Fibroblast of mammary gland (primary cell): ENCODE results near the gene SYCE1.
A peak's percentile ranks its signal among the peaks of the same experiment; 100 is the strongest.

Experiments used
- DNase-seq: peaks from one replicate; pipeline ENCODE4 v3.0.0-alpha.2; 2010; ENCODE audit warnings: low read depth
- H3K4me3 ChIP-seq: 2 replicates; pipeline ENCODE4 v1.5.1; 2011; ENCODE audit warnings: low read depth, mild to moderate bottlenecking, low read length, moderate library complexity; ENCODE audit not compliant: control insufficient read depth
- TF ChIP-seq, protein P1 (sequence below): conservative IDR thresholded peaks from 2 replicates; pipeline ENCODE4 v1.5.1; 2011; ENCODE audit warnings: low read depth, low read length, inconsistent platforms; ENCODE audit not compliant: control insufficient read depth, insufficient read depth

Gene SYCE1

DNA sequence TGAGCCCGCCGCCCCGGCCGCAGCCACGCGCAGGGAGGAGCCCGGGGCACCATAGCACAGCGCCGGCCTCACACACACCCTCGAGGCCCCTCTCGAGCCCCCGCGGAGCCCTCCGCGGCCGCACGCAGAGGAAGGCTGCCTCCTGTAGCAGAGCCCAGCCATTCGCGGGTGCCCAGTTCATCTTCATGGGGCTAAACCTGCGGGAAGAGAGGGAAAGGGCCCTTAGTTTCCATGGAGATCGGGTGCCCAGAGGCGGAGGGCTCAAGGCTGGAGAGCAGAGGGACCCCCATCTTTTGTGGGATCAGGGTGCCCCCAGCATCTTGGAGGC lies 2.9 kb upstream of the SYCE1 start:
- TF ChIP-seq, protein P1, sequence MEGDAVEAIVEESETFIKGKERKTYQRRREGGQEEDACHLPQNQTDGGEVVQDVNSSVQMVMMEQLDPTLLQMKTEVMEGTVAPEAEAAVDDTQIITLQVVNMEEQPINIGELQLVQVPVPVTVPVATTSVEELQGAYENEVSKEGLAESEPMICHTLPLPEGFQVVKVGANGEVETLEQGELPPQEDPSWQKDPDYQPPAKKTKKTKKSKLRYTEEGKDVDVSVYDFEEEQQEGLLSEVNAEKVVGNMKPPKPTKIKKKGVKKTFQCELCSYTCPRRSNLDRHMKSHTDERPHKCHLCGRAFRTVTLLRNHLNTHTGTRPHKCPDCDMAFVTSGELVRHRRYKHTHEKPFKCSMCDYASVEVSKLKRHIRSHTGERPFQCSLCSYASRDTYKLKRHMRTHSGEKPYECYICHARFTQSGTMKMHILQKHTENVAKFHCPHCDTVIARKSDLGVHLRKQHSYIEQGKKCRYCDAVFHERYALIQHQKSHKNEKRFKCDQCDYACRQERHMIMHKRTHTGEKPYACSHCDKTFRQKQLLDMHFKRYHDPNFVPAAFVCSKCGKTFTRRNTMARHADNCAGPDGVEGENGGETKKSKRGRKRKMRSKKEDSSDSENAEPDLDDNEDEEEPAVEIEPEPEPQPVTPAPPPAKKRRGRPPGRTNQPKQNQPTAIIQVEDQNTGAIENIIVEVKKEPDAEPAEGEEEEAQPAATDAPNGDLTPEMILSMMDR, result no peak
- no peak for DNase-seq
- no peak overlapping the region for H3K4me3 ChIP-seq

- no peak overlapping the region for H3K4me3 ChIP-seq
- DNase-seq, result no peak
- TF ChIP-seq, protein P1, result no peak
These were observed 2.4 kb upstream of the SYCE1 start for GRCh38 chr10:133567609-133568286.

GRCh38 chr10:133567119-133567518 lies 1.7 kb upstream of the SYCE1 start:
- DNase-seq, result no peak
- no peak overlapping the region for H3K4me3 ChIP-seq
- TF ChIP-seq, protein P1, result no peak

- TF ChIP-seq, protein P1, result no peak
- DNase-seq, result no peak
- peak overlapping the region; percentile 24 for H3K4me3 ChIP-seq
These were observed 567 bp downstream of the SYCE1 start for GRCh38 chr10:133564816-133565215.

DNA sequence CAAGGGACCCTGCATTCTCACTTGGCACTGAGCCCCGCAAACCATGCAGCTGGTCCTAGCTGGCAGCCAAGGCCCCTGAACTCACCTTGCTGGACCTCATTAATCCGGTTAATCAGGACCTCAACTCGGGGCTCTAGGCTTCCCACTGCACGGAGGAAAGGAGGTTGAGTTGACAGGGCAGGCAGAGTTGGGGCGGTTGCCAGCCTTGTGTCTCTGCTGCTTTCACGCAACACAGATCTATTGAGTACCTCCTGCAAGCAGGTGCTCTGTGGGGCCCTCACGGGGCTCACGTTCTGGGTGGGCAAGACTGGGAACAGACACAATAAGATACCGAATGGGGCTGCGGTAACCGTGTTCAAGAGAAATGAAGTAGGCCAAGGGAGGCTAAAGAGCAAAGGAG lies 6.2 kb downstream of the SYCE1 start:
- TF ChIP-seq, protein P1, result no peak
- DNase-seq, result no peak
- H3K4me3 ChIP-seq, result no peak overlapping the region

GRCh38 chr10:133557381-133557780 lies 8.0 kb downstream of the SYCE1 start:
- TF ChIP-seq, protein P1, result no peak
- H3K4me3 ChIP-seq, result no peak overlapping the region
- DNase-seq, result no peak

DNA sequence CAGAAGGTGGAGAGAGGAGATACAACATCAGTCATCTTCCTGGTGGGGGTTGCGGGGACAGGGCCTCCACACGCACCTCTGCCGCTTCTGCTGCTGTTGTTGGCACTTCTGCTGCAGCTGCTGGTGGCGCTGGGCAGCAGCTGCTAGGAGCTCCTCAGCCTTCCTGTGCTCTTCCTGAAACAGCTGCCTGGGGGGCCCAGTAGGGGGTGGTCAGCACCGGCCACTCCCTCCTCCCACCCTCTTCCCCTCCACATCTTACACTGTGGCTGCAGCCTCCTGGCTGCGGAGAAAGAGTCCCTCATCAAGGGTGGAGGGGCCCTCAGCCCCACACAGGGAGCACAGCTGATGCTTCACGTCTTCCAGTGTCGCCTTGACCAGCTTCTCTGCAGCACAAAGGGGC lies 9.9 kb downstream of the SYCE1 start:
- DNase-seq, result no peak
- TF ChIP-seq, protein P1, result no peak
- H3K4me3 ChIP-seq, result no peak overlapping the region
